Hematopoietic multipotent progenitor cell (in vitro differentiated cells): ENCODE results near the gene CHL1. TPM values are rescaled to one million over a fixed set of nuclear protein-coding genes. Genes with fewer than 3 reads are reported as not detected.

ENCODE experiments used
- DNase-seq, 3 donors: peaks; one replicate each; pipeline ENCODE4 v3.0.0-alpha.2; 2011 to 2015; ENCODE audit warnings: low read depth in 2 of 3, low spot score in 2 of 3
- small RNA-seq: library from RNA; depleted of rRNA; stranded (forward); fragments of <200 nt; gene quantifications from one replicate; pipeline ENCODE3, GENCODE V24; 2012
- total RNA-seq: library from RNA; depleted of rRNA; stranded (reverse); fragments of >200 nt; gene quantifications from one replicate; pipeline ENCODE4 v1.2.3, GENCODE V29; 2012

The CHL1 gene
- total RNA-seq, 1 donor: under 0.01 TPM

- no peak for DNase-seq
Observed at GRCh38 chr3:458653-459310, 262.2 kb downstream of the CHL1 start.

Small RNA genes within 50 kb of the gene (small RNA-seq; reads per million reads assigned to genes)
- gene RNU6-1194P: not detected
